ENCODE data around the gene ZBTB20. TPM values are rescaled to one million over a fixed set of nuclear protein-coding genes. Genes with fewer than 3 reads are reported as not detected.

The ZBTB20 gene
- total RNA-seq, 1 donor from 2014 or later, result 11.2 TPM

DNA sequence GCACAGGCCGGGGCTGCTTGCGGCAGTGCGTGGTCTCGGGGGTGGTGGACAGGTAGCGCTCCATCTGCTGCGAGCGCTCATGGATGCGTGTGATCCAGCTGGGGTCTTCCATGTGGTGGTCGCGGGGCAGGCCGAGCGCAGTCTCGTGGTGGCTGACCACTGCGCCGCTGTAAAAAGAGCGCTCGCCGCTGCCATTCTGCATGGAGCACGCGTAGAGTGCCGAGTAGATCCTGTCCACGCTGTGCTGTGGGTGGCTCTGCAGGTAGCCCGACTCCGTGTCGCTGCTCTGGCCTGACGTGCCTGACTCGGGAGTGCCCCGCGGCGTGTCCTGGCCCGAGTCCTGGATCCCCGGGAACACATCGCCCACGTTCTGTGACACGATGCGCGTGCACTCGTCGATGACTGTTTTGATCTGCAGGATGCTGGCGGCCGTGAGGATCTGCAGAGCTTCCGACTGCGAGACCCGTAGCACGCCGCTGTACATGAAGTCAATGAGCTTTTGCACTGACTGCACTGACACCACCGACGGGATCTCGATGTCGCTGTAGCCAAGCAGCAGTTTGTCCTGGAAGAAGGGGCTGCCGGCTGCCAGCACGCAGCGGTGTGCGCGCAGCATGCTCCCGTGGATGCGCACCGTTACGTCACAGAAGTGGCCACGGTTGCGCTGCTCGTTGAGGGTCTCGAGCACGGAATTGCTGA is 795.8 kb downstream of the ZBTB20 start:
- H3K4me3 ChIP-seq (ENCODE audit: low read depth, low read length), result no peak overlapping the region
- DNase-seq (ENCODE audit: low read depth), result no peak
- TF ChIP-seq, protein P1, sequence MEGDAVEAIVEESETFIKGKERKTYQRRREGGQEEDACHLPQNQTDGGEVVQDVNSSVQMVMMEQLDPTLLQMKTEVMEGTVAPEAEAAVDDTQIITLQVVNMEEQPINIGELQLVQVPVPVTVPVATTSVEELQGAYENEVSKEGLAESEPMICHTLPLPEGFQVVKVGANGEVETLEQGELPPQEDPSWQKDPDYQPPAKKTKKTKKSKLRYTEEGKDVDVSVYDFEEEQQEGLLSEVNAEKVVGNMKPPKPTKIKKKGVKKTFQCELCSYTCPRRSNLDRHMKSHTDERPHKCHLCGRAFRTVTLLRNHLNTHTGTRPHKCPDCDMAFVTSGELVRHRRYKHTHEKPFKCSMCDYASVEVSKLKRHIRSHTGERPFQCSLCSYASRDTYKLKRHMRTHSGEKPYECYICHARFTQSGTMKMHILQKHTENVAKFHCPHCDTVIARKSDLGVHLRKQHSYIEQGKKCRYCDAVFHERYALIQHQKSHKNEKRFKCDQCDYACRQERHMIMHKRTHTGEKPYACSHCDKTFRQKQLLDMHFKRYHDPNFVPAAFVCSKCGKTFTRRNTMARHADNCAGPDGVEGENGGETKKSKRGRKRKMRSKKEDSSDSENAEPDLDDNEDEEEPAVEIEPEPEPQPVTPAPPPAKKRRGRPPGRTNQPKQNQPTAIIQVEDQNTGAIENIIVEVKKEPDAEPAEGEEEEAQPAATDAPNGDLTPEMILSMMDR (conservative IDR thresholded peaks at IDR 0.05; ENCODE audit: low read depth, low read length), result no peak

DNA sequence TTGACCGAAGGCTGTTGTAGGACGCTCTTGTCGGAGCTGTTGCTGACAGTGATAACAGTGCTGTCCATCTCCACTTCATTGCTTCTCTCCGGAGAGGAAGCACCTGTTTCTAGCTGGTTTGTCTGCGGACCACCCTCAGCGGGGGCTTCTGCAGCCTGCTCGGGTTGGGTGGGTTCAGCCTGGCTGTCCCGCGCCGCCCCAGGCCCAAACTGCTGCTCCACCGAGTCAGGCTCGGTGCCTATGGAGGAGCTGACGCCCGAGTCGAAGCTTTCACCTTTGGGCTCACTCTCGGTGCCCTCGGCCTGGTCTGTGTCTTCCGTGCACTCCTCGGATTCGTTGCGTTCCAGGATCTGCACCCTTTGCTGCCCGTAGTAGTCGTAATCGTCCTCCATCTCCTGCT is 796.4 kb downstream of the ZBTB20 start:
- DNase-seq (ENCODE audit: low read depth), result no peak
- no peak overlapping the region for H3K4me3 ChIP-seq (ENCODE audit: low read depth, low read length)
- TF ChIP-seq, protein P1 (conservative IDR thresholded peaks at IDR 0.05; ENCODE audit: low read depth, low read length), result no peak

DNA sequence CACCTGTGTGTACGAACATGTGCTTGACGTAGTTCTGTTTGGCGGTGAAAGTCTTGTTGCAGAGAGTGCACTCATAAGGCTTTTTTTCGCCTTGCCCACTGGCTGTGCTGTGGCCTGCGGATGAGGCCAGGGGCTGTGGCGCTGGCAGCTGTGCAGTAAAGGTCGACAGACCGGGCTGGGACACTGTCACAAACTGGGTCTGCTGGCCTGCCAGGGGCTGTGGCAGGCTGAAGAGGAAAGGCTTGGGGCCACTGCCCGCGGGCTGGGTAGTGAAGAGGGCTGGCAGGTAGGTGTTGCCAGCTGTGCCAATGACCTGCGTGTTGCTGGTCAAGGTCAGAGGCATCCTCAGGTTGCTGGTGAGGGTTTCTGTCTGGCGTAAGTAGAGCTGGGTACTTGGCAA is 796.8 kb downstream of the ZBTB20 start:
- TF ChIP-seq, protein P1 (conservative IDR thresholded peaks at IDR 0.05; ENCODE audit: low read depth, low read length), result no peak
- H3K4me3 ChIP-seq (ENCODE audit: low read depth, low read length), result no peak overlapping the region
- no peak for DNase-seq (ENCODE audit: low read depth)

DNA sequence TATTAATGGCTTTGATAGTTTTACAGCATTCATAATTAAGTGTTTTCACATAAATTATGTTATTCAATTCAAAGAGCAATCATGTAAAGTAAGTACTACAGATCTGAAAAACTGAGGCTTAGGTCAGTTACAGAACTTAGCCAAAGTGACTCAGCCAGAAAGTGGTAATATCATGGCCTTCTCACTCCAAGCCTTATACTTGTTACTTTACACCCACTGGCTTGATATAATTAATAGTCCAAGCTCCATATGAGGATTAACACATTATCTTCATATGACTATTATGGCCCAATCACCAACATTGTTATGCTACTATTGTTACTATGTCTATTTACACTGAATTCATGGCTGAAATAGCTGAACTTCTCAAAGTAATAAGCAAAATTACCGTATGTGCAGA is 802.6 kb downstream of the ZBTB20 start:
- no peak overlapping the region for H3K4me3 ChIP-seq (ENCODE audit: low read depth, low read length)
- TF ChIP-seq, protein P1 (conservative IDR thresholded peaks at IDR 0.05; ENCODE audit: low read depth, low read length), result no peak
- no peak for DNase-seq (ENCODE audit: low read depth)

DNA sequence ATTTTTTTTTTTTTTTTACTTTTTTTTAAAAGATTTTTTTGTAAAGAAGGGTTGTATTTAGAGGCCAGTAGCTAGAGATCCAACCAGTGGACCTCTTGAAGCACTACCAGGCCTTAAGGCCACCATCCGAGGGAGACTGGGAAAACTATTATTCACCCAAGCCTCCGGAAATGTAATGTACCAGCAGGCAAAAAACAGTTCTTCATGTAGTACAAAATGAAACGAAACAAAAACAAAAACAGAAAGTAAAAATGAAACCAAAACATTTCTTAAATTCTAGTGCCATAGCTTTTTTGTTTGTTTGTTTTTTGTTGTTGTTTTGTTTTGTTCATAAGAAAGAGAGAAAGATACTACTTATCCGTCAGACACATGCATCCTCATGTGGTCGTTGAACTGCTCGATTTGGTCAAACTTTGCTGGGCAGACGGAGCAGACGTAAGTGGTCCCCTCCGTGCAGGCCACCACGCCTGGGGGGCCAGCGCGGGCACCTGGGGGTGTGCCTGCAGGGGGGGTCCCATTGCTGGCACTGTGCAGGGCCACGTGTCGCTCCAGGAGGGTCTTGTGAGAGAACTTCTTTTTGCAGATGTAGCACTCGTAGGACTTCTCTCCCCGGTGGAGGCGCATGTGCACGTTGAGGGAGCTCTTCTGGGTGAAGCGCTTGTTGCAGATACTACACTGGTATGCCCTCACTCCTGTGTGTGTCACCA is 808.3 kb downstream of the ZBTB20 start:
- DNase-seq (ENCODE audit: low read depth), result no peak
- TF ChIP-seq, protein P1 (conservative IDR thresholded peaks at IDR 0.05; ENCODE audit: low read depth, low read length), result no peak

DNA sequence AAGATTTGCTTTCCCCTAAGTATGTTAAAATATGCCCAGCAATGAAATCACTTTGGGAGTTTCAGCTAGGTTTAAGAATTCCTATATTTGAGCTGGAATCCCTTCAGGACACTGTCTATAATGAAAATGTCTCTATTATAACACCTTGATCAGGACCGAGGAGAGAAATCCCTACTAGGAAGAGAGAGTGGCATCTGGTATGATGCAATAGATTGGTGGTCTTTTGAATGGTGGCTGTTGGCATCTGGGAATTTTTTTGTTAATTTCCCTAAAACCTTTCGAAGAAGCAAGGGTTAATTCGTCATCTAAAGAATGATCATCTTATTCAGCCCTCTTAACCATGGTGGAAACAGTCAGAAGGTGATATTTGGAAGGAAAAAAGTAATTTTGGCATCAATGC is 810.2 kb downstream of the ZBTB20 start:
- no peak for DNase-seq (ENCODE audit: low read depth)
- TF ChIP-seq, protein P1 (conservative IDR thresholded peaks at IDR 0.05; ENCODE audit: low read depth, low read length), result no peak
- no peak overlapping the region for H3K4me3 ChIP-seq (ENCODE audit: low read depth, low read length)

More for the DNA sequence above, 808.3 kb downstream of the ZBTB20 start:
- H3K4me3 ChIP-seq (ENCODE audit: low read depth, low read length), result no peak overlapping the region
